DMS 273 (cell line): ENCODE results near the gene LGI4.

Experiments
- DNase-seq: peaks from one replicate; lab custom pipeline; 2025; ENCODE audit not compliant: unreplicated experiment; lab: John Stamatoyannopoulos, UW

The LGI4 gene

GRCh38 chr19:35088131-35088913 is 46.5 kb downstream of the LGI4 start:
- DNase-seq: peak; percentile 91

- DNase-seq: no peak
Observed at GRCh38 chr19:35087393-35087792, 47.5 kb downstream of the LGI4 start.

GRCh38 chr19:35086455-35086854 is 48.4 kb downstream of the LGI4 start:
- peak; percentile 17 for DNase-seq

- DNase-seq: no peak
Observed at GRCh38 chr19:35085947-35086346, 48.9 kb downstream of the LGI4 start.

GRCh38 chr19:35084509-35084762 is 50.4 kb downstream of the LGI4 start:
- DNase-seq: no peak

- no peak for DNase-seq
Observed at GRCh38 chr19:35083691-35084508, 51.0 kb downstream of the LGI4 start.

- no peak for DNase-seq
Observed at GRCh38 chr19:35081201-35081600, 53.7 kb downstream of the LGI4 start.

- no peak for DNase-seq
Observed at GRCh38 chr19:35080613-35081170, 54.2 kb downstream of the LGI4 start.

GRCh38 chr19:35079826-35080225 is 55.0 kb downstream of the LGI4 start:
- DNase-seq: no peak

- peak; percentile 26 for DNase-seq
Observed at GRCh38 chr19:35077411-35078223, 57.2 kb downstream of the LGI4 start.

GRCh38 chr19:35076657-35077056 is 58.2 kb downstream of the LGI4 start:
- peak; percentile 28 for DNase-seq

GRCh38 chr19:35076026-35076370 is 58.9 kb downstream of the LGI4 start:
- DNase-seq: no peak

GRCh38 chr19:35075202-35076025 is 59.4 kb downstream of the LGI4 start:
- DNase-seq: no peak
